Fibroblast of pulmonary artery (primary cell): ENCODE data around the gene HM13.

Source experiments
- DNase-seq: peaks from one replicate; pipeline ENCODE4 v3.0.0-alpha.2; 2010; ENCODE audit warnings: low read depth
- H3K4me3 ChIP-seq: replicated peaks from 2 replicates; pipeline ENCODE4 v1.5.1; 2011; ENCODE audit warnings: low read depth, mild to moderate bottlenecking, control low read depth, low read length, moderate library complexity
- CTCF ChIP-seq: IDR thresholded peaks from 2 replicates; pipeline ENCODE4 v1.5.1; 2011; ENCODE audit warnings: mild to moderate bottlenecking, control low read depth, low read length, inconsistent platforms; ENCODE audit errors: missing control alignments

Gene HM13

GRCh38 chr20:31615416-31615815, 101.2 kb downstream of the HM13 start:
- no peak for TF ChIP-seq CTCF
- DNase-seq, result no peak
- no peak overlapping the region for H3K4me3 ChIP-seq

- H3K4me3 ChIP-seq, result no peak overlapping the region
- no peak for TF ChIP-seq CTCF
- DNase-seq, result no peak
Measured at GRCh38 chr20:31617432-31618104, 103.3 kb downstream of the HM13 start.
